GM23248 (cell line): Measurements from ENCODE around the gene TICAM1. TPM values are rescaled to one million over a fixed set of nuclear protein-coding genes. Genes with fewer than 3 reads are reported as not detected.
A peak's percentile ranks its signal among the peaks of the same experiment; 100 is the strongest.
"Not testable (repeated sequence)": the region's sequence is repeated elsewhere in the genome, so short reads cannot be mapped to it uniquely, and the experiment has no call there.

ENCODE experiments used
- DNase-seq: peaks from one replicate; pipeline ENCODE4 v3.0.0-alpha.2; 2015
- H2AFZ ChIP-seq: fragments of 200-600 bp; sonication (generic); 2 replicates; pipeline ENCODE4 v1.6.1; 2016; ENCODE audit warnings: antibody characterized with exemption
- H3F3A ChIP-seq: fragments of 200-600 bp; sonication (generic); 2 replicates; pipeline ENCODE4 v1.6.1; 2016; ENCODE audit warnings: mild to moderate bottlenecking, antibody characterized with exemption, mixed run types; ENCODE audit not compliant: insufficient read depth
- H3K27ac ChIP-seq: fragments of 200-600 bp; sonication (generic); 2 replicates; pipeline ENCODE4 v1.5.1; 2016; ENCODE audit warnings: mild to moderate bottlenecking
- H3K27me3 ChIP-seq: fragments of 200-600 bp; sonication (generic); replicated peaks from 2 replicates; pipeline ENCODE4 v1.6.1; 2016; ENCODE audit warnings: mild to moderate bottlenecking; ENCODE audit not compliant: insufficient read depth
- H3K36me3 ChIP-seq: fragments of 200-600 bp; sonication (generic); 2 replicates; pipeline ENCODE4 v1.6.1; 2016; ENCODE audit warnings: low read depth, mild to moderate bottlenecking
- H3K4me1 ChIP-seq: fragments of 200-600 bp; sonication (generic); 2 replicates; pipeline ENCODE4 v1.6.1; 2016; ENCODE audit warnings: mild to moderate bottlenecking; ENCODE audit not compliant: insufficient read depth
- H3K4me2 ChIP-seq: fragments of 200-600 bp; sonication (generic); one replicate; pipeline ENCODE4 v1.6.1; 2016; ENCODE audit warnings: mild to moderate bottlenecking; ENCODE audit not compliant: unreplicated experiment
- H3K4me3 ChIP-seq: fragments of 200-600 bp; sonication (generic); 2 replicates; pipeline ENCODE4 v1.5.1; 2016; ENCODE audit warnings: mild to moderate bottlenecking
- H3K79me2 ChIP-seq: fragments of 200-600 bp; sonication (generic); 2 replicates; pipeline ENCODE4 v1.6.1; 2016; ENCODE audit warnings: mild to moderate bottlenecking; ENCODE audit not compliant: insufficient read depth
- H3K9ac ChIP-seq: fragments of 200-600 bp; sonication (generic); 2 replicates; pipeline ENCODE4 v1.6.1; 2016; ENCODE audit warnings: mild to moderate bottlenecking
- H3K9me2 ChIP-seq: fragments of 200-600 bp; sonication (generic); 2 replicates; pipeline ENCODE4 v1.6.1; 2016; ENCODE audit warnings: mixed run types, mild to moderate bottlenecking, moderate library complexity; ENCODE audit not compliant: insufficient read depth
- H3K9me3 ChIP-seq: fragments of 200-600 bp; sonication (generic); one replicate; pipeline ENCODE4 v1.6.1; 2017; ENCODE audit warnings: low read depth
- H4K20me1 ChIP-seq: fragments of 200-600 bp; sonication (generic); 2 replicates; pipeline ENCODE4 v1.6.0; 2016; ENCODE audit not compliant: insufficient read depth
- EZH2 ChIP-seq: fragments of 200-600 bp; sonication (generic); IDR thresholded peaks from 2 replicates; pipeline ENCODE4 v1.6.1; 2018; ENCODE audit warnings: antibody characterized with exemption, mild to moderate bottlenecking; ENCODE audit not compliant: insufficient read depth, poor library complexity, severe bottlenecking
- EZH2phosphoT487 ChIP-seq: fragments of 200-600 bp; sonication (generic); IDR thresholded peaks from 2 replicates; pipeline ENCODE4 v1.6.1; 2018; ENCODE audit warnings: antibody characterized with exemption, moderate library complexity, mild to moderate bottlenecking, low read depth; ENCODE audit not compliant: insufficient read depth
- WGBS, 2 experiments: methylation state at CpG; one replicate each; pipeline ENCODE4 v1.1.6; 2015 to 2017; ENCODE audit warnings: low lambda C conversion rate in 2 of 2, low coverage in 1 of 2; ENCODE audit errors: missing lambda C conversion rate in 2 of 2; 5-methylcytosine and 5-hydroxymethylcytosine counted together
- in situ Hi-C: fragments of 300-500 bp; cut with MboI; formaldehyde crosslinking; loops from 2 replicates; pipeline ENCODE4 v1.15.0; 2020
- polyA plus RNA-seq: library from polyadenylated mRNA; unstranded; fragments of >200 nt; fragmentation: Nextera tagmentation; extraction: Ambion mirVana; gene quantifications from 2 replicates; pipeline ENCODE4 v1.2.1, GENCODE V29; 2016
- total RNA-seq: library from RNA; depleted of rRNA; stranded (reverse); fragments of >200 nt; shearing (Covaris generic); gene quantifications from 2 replicates; pipeline ENCODE4 v1.2.3, GENCODE V29; 2014

TICAM1 gene
- total and polyA plus RNA-seq, 2 experiments from 2014 or later, result 4.2 to 19.9 TPM

DNA sequence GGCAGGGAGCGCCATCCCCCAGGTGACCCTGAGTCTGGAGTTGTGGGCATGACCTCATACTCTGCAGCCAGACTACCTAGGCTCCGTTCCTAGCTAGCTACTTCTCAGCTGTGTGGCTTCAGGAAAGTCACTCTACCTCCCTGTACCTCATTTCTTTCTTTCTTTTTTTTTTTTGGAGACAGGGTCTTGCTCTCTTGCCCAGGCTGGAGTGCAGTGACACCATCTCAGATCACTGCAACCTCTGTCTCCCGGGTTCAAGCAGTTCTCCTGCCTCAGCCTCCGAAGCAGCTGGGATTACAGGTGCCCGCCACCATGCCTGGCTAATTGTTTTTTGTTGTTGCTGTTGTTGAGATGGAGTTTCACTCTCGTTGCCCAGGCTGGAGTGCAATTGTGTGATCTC, 21.0 kb upstream of the TICAM1 start:
- in situ Hi-C loops, result no loop called here
- 78 to 79% methylated on average over 6 of the region's 6 CpGs for WGBS, 2 experiments
- H3K36me3 ChIP-seq, result peaks cover 70% of the 10 kb centered on the region

GRCh38 chr19:4851551-4852290, 20.2 kb upstream of the TICAM1 start:
- TF ChIP-seq EZH2 (no peak), EZH2phosphoT487 (no peak)
- no peaks in the 10 kb centered on the region for H3K27me3 ChIP-seq
- H3K79me2 ChIP-seq, result peaks cover 73% of the 10 kb centered on the region
- H3K4me3 ChIP-seq, result no peak overlapping the region
- H2AFZ ChIP-seq, result no peak overlapping the region
- in situ Hi-C loops, result no loop called here
- 76% methylated on average over 41 to 42 of the region's 42 CpGs for WGBS, 2 experiments
- H3K36me3 ChIP-seq, result peaks cover 70% of the 10 kb centered on the region
- H3K27ac ChIP-seq, result peak overlapping the region; percentile 28; the same call in 1 of the 2 replicates
- no peaks in the 10 kb centered on the region for H3K9me2 ChIP-seq
- peaks cover 51% of the 10 kb centered on the region for H3F3A ChIP-seq
- H3K9ac ChIP-seq, result no peak overlapping the region
- H3K9me3 ChIP-seq, result no peaks in the 10 kb centered on the region
- no peaks in the 10 kb centered on the region for H3K4me1 ChIP-seq
- H3K4me2 ChIP-seq, result no peak overlapping the region
- H4K20me1 ChIP-seq, result no peaks in the 10 kb centered on the region
- peak; percentile 67 for DNase-seq

More for the DNA sequence above, 21.0 kb upstream of the TICAM1 start:
- H3K4me2 ChIP-seq, result no peak overlapping the region
- no peaks in the 10 kb centered on the region for H3K27me3 ChIP-seq
- H3K9ac ChIP-seq, result no peak overlapping the region
- no peaks in the 10 kb centered on the region for H3K9me3 ChIP-seq
- H3K79me2 ChIP-seq, result peaks cover 80% of the 10 kb centered on the region
- no peak overlapping the region for H3K27ac ChIP-seq
- H3K4me1 ChIP-seq, result no peaks in the 10 kb centered on the region
- H3K4me3 ChIP-seq, result no peak overlapping the region
- no peaks in the 10 kb centered on the region for H3K9me2 ChIP-seq
- no peak overlapping the region for H2AFZ ChIP-seq
- H4K20me1 ChIP-seq, result no peaks in the 10 kb centered on the region
- DNase-seq, result no peak
- peaks cover 44% of the 10 kb centered on the region for H3F3A ChIP-seq
- no peak for TF ChIP-seq EZH2
- no peak for TF ChIP-seq EZH2phosphoT487

- in situ Hi-C loops, result no loop called here
- Histone ChIP-seq H3K27me3 (no peaks in the 10 kb centered on the region), H3K79me2 (peaks cover 56% of the 10 kb centered on the region), H3K27ac (no peak overlapping the region), H3F3A (peaks cover 56% of the 10 kb centered on the region), H3K9ac (no peak overlapping the region), H2AFZ (no peak overlapping the region), H3K9me2 (no peaks in the 10 kb centered on the region), H3K4me3 (no peak overlapping the region), H3K9me3 (no peaks in the 10 kb centered on the region), H3K4me2 (no peak overlapping the region), H4K20me1 (no peaks in the 10 kb centered on the region), H3K4me1 (peaks cover 21% of the 10 kb centered on the region), H3K36me3 (peaks cover 65% of the 10 kb centered on the region)
- DNase-seq, result no peak
- WGBS, 2 experiments, result 94 to 95% methylated on average over 7 of the region's 7 CpGs
- TF ChIP-seq EZH2 (no peak), EZH2phosphoT487 (no peak)
Measured at GRCh38 chr19:4849019-4849418, 17.5 kb upstream of the TICAM1 start.

DNA sequence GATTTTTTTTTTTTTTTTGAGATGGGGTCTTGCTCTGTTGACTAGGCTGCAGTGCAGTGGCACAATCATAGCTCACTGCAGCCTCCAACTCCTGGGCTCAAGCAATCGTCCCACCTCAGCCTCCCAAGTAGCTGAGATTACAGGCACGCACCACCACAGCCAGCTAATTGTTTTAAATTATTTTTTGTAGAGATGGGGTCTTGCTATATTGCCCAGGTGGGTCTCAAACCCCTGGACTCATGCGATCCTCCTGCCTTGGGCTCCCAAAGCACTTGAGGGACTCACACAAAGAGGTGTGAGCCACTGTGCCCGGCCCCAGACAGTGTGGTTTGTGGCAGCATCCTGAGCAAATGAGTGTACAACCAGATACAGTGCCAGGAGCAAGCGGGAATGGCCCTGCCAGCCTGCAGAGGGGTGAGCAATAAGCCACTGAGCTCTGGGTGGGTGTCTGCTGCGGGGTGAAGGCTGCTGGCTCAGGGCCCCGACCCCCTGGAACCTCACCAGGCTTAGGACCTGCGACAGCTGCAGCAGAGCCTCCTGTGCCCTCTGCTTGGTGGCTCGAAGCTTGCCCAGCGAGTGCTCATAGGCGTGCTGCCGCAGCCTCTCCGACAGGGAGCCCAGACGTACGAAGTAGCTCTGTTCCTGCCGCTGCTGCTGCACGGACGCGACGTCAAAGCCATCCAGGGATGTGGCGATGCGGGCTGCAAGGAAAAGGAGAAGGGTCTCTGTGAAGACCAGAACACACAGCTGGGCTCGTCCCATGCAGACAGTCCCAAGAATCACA, 15.9 kb upstream of the TICAM1 start:
- Histone ChIP-seq H3K79me2 (peaks cover 52% of the 10 kb centered on the region), H3K9ac (no peak overlapping the region), H2AFZ (no peak overlapping the region), H3K27ac (peak overlapping the region; percentile 92), H3K4me3 (no peak overlapping the region), H3K9me3 (no peaks in the 10 kb centered on the region), H3K9me2 (no peaks in the 10 kb centered on the region), H3K36me3 (peaks cover 57% of the 10 kb centered on the region), H4K20me1 (no peaks in the 10 kb centered on the region), H3F3A (peaks cover 69% of the 10 kb centered on the region), H3K27me3 (no peaks in the 10 kb centered on the region), H3K4me2 (no peak overlapping the region), H3K4me1 (peaks cover 21% of the 10 kb centered on the region)
- TF ChIP-seq EZH2phosphoT487 (no peak), EZH2 (no peak)
- WGBS, 2 experiments, result 91 to 95% methylated on average over 23 of the region's 23 CpGs
- in situ Hi-C loops, result no loop called here
- peak; percentile 53 for DNase-seq

- H3K27ac ChIP-seq, result peak overlapping the region; percentile 92
- in situ Hi-C loops, H3K9me3 ChIP-seq, H3K27me3 ChIP-seq, H4K20me1 ChIP-seq, H3K4me3 ChIP-seq, H3K9me2 ChIP-seq, H2AFZ ChIP-seq: not testable (repeated sequence)
- peak overlapping the region; percentile 71 for H3K9ac ChIP-seq
- H3K4me1 ChIP-seq, result peaks cover 26% of the 10 kb centered on the region
- peaks cover 39% of the 10 kb centered on the region for H3K79me2 ChIP-seq
- peak overlapping the region; percentile 46 for H3K4me2 ChIP-seq
- peaks cover 73% of the 10 kb centered on the region for H3F3A ChIP-seq
- DNase-seq, result peak; percentile 69
- peaks cover 56% of the 10 kb centered on the region for H3K36me3 ChIP-seq
- WGBS, 2 experiments, result 0% methylated on average over 9 of the region's 9 CpGs
Measured at GRCh38 chr19:4845975-4846374, 14.5 kb upstream of the TICAM1 start.
